ENCODE data around the gene ATP5ME. TPM values are rescaled to one million over a fixed set of nuclear protein-coding genes. Genes with fewer than 3 reads are reported as not detected.

The ATP5ME gene
- total RNA-seq, 2 experiments from 2014 or later, result 359 to 388 TPM

- Histone ChIP-seq H3K9me2 (ENCODE audit: insufficient read depth, low read length) (no peaks in the 10 kb centered on the region), H3K27ac (ENCODE audit: low read depth, low read length, poor library complexity, severe bottlenecking) (no peak overlapping the region), H3K9me3 (ENCODE audit: low read length) (no peaks in the 10 kb centered on the region), H3K4me1 (ENCODE audit: insufficient read depth, low read length, poor library complexity, severe bottlenecking) (no peaks in the 10 kb centered on the region), H3K36me3 (ENCODE audit: insufficient read depth, low read length) (peaks cover 39% of the 10 kb centered on the region), H3K4me2 (ENCODE audit: low read length) (no peak overlapping the region), H3K4me3 (ENCODE audit: low read depth, low read length, poor library complexity, severe bottlenecking) (no peak overlapping the region), H4K20me1 (ENCODE audit: insufficient read depth, low read length) (no peaks in the 10 kb centered on the region), H2AFZ (ENCODE audit: low read length) (no peak overlapping the region), H3K79me2 (ENCODE audit: insufficient read depth, low read depth, low read length) (peaks cover 24% of the 10 kb centered on the region; the same call in 1 of the 2 replicates)
- DNase-seq (ENCODE audit: low spot score), result no peak
- no TSS peak for BruUV-seq (replicated peaks)
- CTCF ChIA-PET (ENCODE audit: unreplicated experiment), result no interaction called here
- TF ChIP-seq EZH2phosphoT487 (IDR thresholded peaks at IDR 0.05; ENCODE audit: borderline replicate concordance, low read depth, low read length) (no peak), CTCF (conservative IDR thresholded peaks at IDR 0.05; ENCODE audit: low read length) (no peak)
- POLR2A ChIA-PET, result no interaction called here
- intact Hi-C loops (cut with micrococcal nuclease; ENCODE audit: unreplicated experiment), result no loop called here
These were observed 40.0 kb upstream of the ATP5ME start for GRCh38 chr4:714087-714486.

- no peak overlapping the region for H2AFZ ChIP-seq (ENCODE audit: low read length)
These were observed 39.0 kb upstream of the ATP5ME start for GRCh38 chr4:712916-713632.

More at GRCh38 chr4:712916-713632, 39.0 kb upstream of the ATP5ME start:
- Histone ChIP-seq H3K9me3 (ENCODE audit: low read length) (no peaks in the 10 kb centered on the region), H3K27ac (ENCODE audit: low read depth, low read length, poor library complexity, severe bottlenecking) (no peak overlapping the region), H3K9me2 (ENCODE audit: insufficient read depth, low read length) (no peaks in the 10 kb centered on the region), H3K79me2 (ENCODE audit: insufficient read depth, low read depth, low read length) (peaks cover 24% of the 10 kb centered on the region; the same call in 1 of the 2 replicates), H4K20me1 (ENCODE audit: insufficient read depth, low read length) (no peaks in the 10 kb centered on the region), H3K4me1 (ENCODE audit: insufficient read depth, low read length, poor library complexity, severe bottlenecking) (no peaks in the 10 kb centered on the region), H3K36me3 (ENCODE audit: insufficient read depth, low read length) (peaks cover 48% of the 10 kb centered on the region), H3K4me2 (ENCODE audit: low read length) (no peak overlapping the region), H3K4me3 (ENCODE audit: low read depth, low read length, poor library complexity, severe bottlenecking) (no peak overlapping the region)
- TF ChIP-seq CTCF (conservative IDR thresholded peaks at IDR 0.05; ENCODE audit: low read length) (no peak), EZH2phosphoT487 (IDR thresholded peaks at IDR 0.05; ENCODE audit: borderline replicate concordance, low read depth, low read length) (no peak)
- intact Hi-C loops (cut with micrococcal nuclease; ENCODE audit: unreplicated experiment), result no loop called here
- BruUV-seq (replicated peaks), result no TSS peak
- DNase-seq (ENCODE audit: low spot score), result no peak
- CTCF ChIA-PET (ENCODE audit: unreplicated experiment), result no interaction called here
- POLR2A ChIA-PET, result interaction anchor here (0.7 kb wide), 1 partner anchor 1130 kb away, joined by 3 read pairs; no protein-coding TSS in a partner anchor
